ENCODE data around the gene PRKCE.
"Not testable (repeated sequence)": the region's sequence is repeated elsewhere in the genome, so short reads cannot be mapped to it uniquely, and the experiment has no call there.

The PRKCE gene

DNA sequence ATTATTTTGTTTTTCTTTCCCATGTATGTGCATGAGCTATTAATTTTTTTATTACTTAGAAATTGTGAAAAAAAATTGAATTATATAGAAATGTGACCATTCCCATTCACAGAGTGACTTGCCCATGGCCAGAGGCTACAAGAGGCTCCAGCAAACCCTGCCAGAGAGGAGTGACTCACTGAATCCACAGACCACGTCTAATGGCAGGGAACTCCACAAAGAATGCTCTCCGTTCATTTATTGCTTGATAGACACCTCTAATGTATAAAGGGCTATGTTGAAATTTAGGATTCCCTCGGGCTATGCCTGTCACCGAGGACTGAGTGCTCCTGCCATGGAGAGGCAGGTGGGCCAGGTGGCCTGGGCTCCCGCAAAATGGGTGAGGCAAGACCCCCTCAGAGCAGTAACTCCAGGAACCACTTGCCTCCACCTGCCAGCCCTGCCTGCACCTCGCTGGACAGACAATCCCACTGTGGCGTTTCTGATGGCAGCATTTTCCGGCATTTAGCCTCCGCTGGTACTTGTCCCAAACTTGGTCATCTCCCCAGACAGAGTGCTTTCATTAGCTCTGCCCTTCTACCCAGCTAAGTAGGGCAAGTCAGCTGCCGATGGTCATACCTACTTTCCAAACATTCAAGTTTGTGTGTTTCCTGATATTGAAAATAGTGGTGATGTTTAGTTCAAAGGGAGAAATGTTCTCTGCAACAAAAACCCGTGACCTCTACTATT lies 200.3 kb downstream of the PRKCE start:
- H3K4me3 ChIP-seq (ENCODE audit: low read depth, low read length): no peak overlapping the region
- no peak for TF ChIP-seq CTCF (IDR thresholded peaks at IDR 0.05; ENCODE audit: borderline replicate concordance, insufficient read depth, low read depth, low read length)

- TF ChIP-seq CTCF (IDR thresholded peaks at IDR 0.05; ENCODE audit: borderline replicate concordance, insufficient read depth, low read depth, low read length): no peak
- no peak overlapping the region for H3K4me3 ChIP-seq (ENCODE audit: low read depth, low read length)
These were observed 201.1 kb downstream of the PRKCE start for GRCh38 chr2:45852450-45853150.

- no peak for TF ChIP-seq CTCF (IDR thresholded peaks at IDR 0.05; ENCODE audit: borderline replicate concordance, insufficient read depth, low read depth, low read length)
- H3K4me3 ChIP-seq (ENCODE audit: low read depth, low read length): no peak overlapping the region
These were observed 203.9 kb downstream of the PRKCE start for GRCh38 chr2:45855374-45855773.

GRCh38 chr2:45856391-45857274 lies 205.2 kb downstream of the PRKCE start:
- TF ChIP-seq CTCF (IDR thresholded peaks at IDR 0.05; ENCODE audit: borderline replicate concordance, insufficient read depth, low read depth, low read length): no peak
- no peak overlapping the region for H3K4me3 ChIP-seq (ENCODE audit: low read depth, low read length)

GRCh38 chr2:45857275-45857609 lies 205.8 kb downstream of the PRKCE start:
- no peak overlapping the region for H3K4me3 ChIP-seq (ENCODE audit: low read depth, low read length)
- TF ChIP-seq CTCF (IDR thresholded peaks at IDR 0.05; ENCODE audit: borderline replicate concordance, insufficient read depth, low read depth, low read length): no peak

DNA sequence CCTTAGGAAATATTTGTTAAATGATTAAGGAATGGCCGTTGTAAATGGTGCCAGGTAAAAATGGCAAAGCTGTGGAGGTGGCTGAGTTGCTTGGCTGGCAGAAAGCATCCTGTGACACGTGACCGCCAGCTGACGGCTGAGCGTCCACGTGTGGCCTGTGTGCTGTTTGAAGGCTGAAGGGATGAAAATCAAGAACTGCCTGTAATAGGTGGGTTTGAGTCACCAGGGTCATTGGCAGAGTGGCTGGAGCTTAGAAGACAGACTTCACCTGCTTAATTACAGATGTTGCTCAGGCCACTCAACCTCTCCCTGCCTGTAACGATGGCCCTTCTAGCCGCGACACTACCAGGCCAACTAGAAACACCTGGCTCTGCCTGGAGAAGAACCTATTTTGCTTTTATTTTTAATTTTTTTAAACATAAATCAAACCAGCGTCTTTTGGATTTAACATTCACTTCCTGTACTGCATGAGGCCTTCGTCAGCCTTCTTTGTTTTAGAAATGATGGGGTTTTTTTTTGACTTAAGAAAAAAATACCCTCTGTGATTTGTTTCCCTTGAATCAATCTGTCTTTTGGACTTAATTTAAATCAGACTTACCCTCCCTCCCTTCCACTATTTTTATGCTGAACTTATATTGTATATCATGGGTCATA lies 206.5 kb downstream of the PRKCE start:
- H3K4me3 ChIP-seq (ENCODE audit: low read depth, low read length): no peak overlapping the region
- no peak for TF ChIP-seq CTCF (IDR thresholded peaks at IDR 0.05; ENCODE audit: borderline replicate concordance, insufficient read depth, low read depth, low read length)

DNA sequence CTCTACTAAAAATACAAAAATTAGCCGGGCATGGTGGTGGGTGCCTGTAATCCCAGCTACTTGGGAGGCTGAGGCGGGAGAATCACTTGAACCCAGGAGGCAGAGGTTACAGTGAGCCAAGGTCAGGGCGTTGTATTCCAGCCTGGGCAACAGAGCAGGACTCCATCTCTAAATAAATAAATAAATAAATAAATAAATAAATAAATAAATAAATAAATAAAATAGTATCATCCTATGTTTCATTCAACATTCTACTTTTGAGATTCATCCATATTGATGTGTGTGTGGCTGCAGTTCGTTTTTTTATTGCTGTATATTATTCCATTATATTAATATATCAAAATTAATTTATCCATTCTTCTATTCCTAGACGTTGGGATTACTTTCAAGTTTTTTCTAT lies 207.4 kb downstream of the PRKCE start:
- not testable (repeated sequence) for H3K4me3 ChIP-seq (ENCODE audit: low read depth, low read length)
